ENCODE measurements around the gene PROM2.

The PROM2 gene

GRCh38 chr2:95299961-95300360 is 25.7 kb downstream of the PROM2 start:
- Histone ChIP-seq H2AFZ (ENCODE audit: low read depth, low read length, severe bottlenecking) (no peak overlapping the region), H3K79me2 (ENCODE audit: insufficient read depth, low read length) (no peaks in the 10 kb centered on the region), H3K4me3 (ENCODE audit: insufficient read depth, low read length, poor library complexity, severe bottlenecking) (no peak overlapping the region), H3K27me3 (ENCODE audit: low read length) (no peaks in the 10 kb centered on the region), H3K36me3 (ENCODE audit: low read length) (no peaks in the 10 kb centered on the region), H3K27ac (ENCODE audit: low read depth, low read length) (no peak overlapping the region), H3K4me2 (ENCODE audit: low read depth, low read length, poor library complexity, severe bottlenecking) (no peak overlapping the region), H3K9ac (ENCODE audit: low read length) (no peak overlapping the region), H3K9me3 (ENCODE audit: insufficient read depth, low read length) (no peaks in the 10 kb centered on the region), H3F3A (ENCODE audit: insufficient read depth) (no peaks in the 10 kb centered on the region), H3K9me2 (replicated peaks; ENCODE audit: insufficient read depth, low read length) (no peaks in the 10 kb centered on the region), H4K20me1 (ENCODE audit: low read depth, low read length) (no peaks in the 10 kb centered on the region)
- no peak for TF ChIP-seq EZH2phosphoT487 (conservative IDR thresholded peaks at IDR 0.05; ENCODE audit: low read length)
- TF ChIP-seq CTCF (IDR thresholded peaks at IDR 0.05; ENCODE audit: insufficient read depth, low read length, poor library complexity, severe bottlenecking): no peak

- Histone ChIP-seq H3K27me3 (ENCODE audit: low read length) (no peaks in the 10 kb centered on the region), H3K27ac (ENCODE audit: low read depth, low read length) (no peak overlapping the region), H3K4me2 (ENCODE audit: low read depth, low read length, poor library complexity, severe bottlenecking) (no peak overlapping the region)
Observed at GRCh38 chr2:95300450-95300849, 26.2 kb downstream of the PROM2 start.

DNA sequence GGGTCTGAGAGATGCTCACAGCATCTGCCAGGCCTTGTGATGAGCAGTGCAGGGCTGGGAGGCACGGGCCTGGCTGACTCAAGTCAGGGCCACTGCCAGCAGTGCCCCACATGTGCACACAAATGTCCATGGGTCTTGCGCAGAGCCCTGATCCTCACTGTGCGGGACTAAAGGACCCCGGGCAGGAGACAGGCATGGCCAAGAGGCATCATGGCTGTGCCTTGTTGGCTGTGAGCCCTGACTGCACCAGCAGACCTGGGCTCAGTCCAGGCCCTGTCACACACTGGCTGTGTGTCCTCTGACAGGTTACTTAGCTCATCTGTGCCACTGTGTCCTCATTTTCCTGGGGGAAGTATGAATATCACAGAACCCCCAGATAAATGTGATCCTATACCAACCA is 26.9 kb downstream of the PROM2 start:
- no peaks in the 10 kb centered on the region for H3K9me2 ChIP-seq (replicated peaks; ENCODE audit: insufficient read depth, low read length)
- H3K9me3 ChIP-seq (ENCODE audit: insufficient read depth, low read length): no peaks in the 10 kb centered on the region
- H3K27me3 ChIP-seq (ENCODE audit: low read length): no peaks in the 10 kb centered on the region
- H3K4me2 ChIP-seq (ENCODE audit: low read depth, low read length, poor library complexity, severe bottlenecking): no peak overlapping the region
- no peak overlapping the region for H3K4me3 ChIP-seq (ENCODE audit: insufficient read depth, low read length, poor library complexity, severe bottlenecking)
- H2AFZ ChIP-seq (ENCODE audit: low read depth, low read length, severe bottlenecking): no peak overlapping the region
- H3K36me3 ChIP-seq (ENCODE audit: low read length): no peaks in the 10 kb centered on the region
- H3K9ac ChIP-seq (ENCODE audit: low read length): no peak overlapping the region
- no peaks in the 10 kb centered on the region for H3K79me2 ChIP-seq (ENCODE audit: insufficient read depth, low read length)
- H4K20me1 ChIP-seq (ENCODE audit: low read depth, low read length): no peaks in the 10 kb centered on the region
- no peak overlapping the region for H3K27ac ChIP-seq (ENCODE audit: low read depth, low read length)
- no peaks in the 10 kb centered on the region for H3F3A ChIP-seq (ENCODE audit: insufficient read depth)
- TF ChIP-seq CTCF (IDR thresholded peaks at IDR 0.05; ENCODE audit: insufficient read depth, low read length, poor library complexity, severe bottlenecking) (no peak), EZH2phosphoT487 (conservative IDR thresholded peaks at IDR 0.05; ENCODE audit: low read length) (no peak)

More at GRCh38 chr2:95300450-95300849, 26.2 kb downstream of the PROM2 start:
- H3F3A ChIP-seq (ENCODE audit: insufficient read depth): no peaks in the 10 kb centered on the region
- no peaks in the 10 kb centered on the region for H3K9me3 ChIP-seq (ENCODE audit: insufficient read depth, low read length)
- no peak overlapping the region for H3K4me3 ChIP-seq (ENCODE audit: insufficient read depth, low read length, poor library complexity, severe bottlenecking)
- no peak overlapping the region for H2AFZ ChIP-seq (ENCODE audit: low read depth, low read length, severe bottlenecking)
- H3K9me2 ChIP-seq (replicated peaks; ENCODE audit: insufficient read depth, low read length): no peaks in the 10 kb centered on the region
- TF ChIP-seq EZH2phosphoT487 (conservative IDR thresholded peaks at IDR 0.05; ENCODE audit: low read length): no peak
- no peak for TF ChIP-seq CTCF (IDR thresholded peaks at IDR 0.05; ENCODE audit: insufficient read depth, low read length, poor library complexity, severe bottlenecking)
- no peak overlapping the region for H3K9ac ChIP-seq (ENCODE audit: low read length)
- H3K36me3 ChIP-seq (ENCODE audit: low read length): no peaks in the 10 kb centered on the region
- H3K79me2 ChIP-seq (ENCODE audit: insufficient read depth, low read length): no peaks in the 10 kb centered on the region
- no peaks in the 10 kb centered on the region for H4K20me1 ChIP-seq (ENCODE audit: low read depth, low read length)

All from SU-DHL-6 (cell line).